ENCODE results near the gene RNF7. TPM values are rescaled to one million over a fixed set of nuclear protein-coding genes. Genes with fewer than 3 reads are reported as not detected.
A peak's percentile ranks its signal among the peaks of the same experiment; 100 is the strongest.
"Not testable (repeated sequence)": the region's sequence is repeated elsewhere in the genome, so short reads cannot be mapped to it uniquely, and the experiment has no call there.

Gene RNF7
- 100 to 1,000 TPM; 114 to 125 TPM for total RNA-seq
- long read RNA-seq, transcript RNF7-201 (3 exons, 2,763 nt) = major isoform, 84 of 103 reads
- long read RNA-seq, transcript RNF7-202 (3 exons, 805 nt) = minor isoform, 15 of 103 reads
- long read RNA-seq, partial matches to known transcripts = 2 of 103 reads
- long read RNA-seq, other reads (novel, unspliced or antisense) = 0 of 103 reads

DNA sequence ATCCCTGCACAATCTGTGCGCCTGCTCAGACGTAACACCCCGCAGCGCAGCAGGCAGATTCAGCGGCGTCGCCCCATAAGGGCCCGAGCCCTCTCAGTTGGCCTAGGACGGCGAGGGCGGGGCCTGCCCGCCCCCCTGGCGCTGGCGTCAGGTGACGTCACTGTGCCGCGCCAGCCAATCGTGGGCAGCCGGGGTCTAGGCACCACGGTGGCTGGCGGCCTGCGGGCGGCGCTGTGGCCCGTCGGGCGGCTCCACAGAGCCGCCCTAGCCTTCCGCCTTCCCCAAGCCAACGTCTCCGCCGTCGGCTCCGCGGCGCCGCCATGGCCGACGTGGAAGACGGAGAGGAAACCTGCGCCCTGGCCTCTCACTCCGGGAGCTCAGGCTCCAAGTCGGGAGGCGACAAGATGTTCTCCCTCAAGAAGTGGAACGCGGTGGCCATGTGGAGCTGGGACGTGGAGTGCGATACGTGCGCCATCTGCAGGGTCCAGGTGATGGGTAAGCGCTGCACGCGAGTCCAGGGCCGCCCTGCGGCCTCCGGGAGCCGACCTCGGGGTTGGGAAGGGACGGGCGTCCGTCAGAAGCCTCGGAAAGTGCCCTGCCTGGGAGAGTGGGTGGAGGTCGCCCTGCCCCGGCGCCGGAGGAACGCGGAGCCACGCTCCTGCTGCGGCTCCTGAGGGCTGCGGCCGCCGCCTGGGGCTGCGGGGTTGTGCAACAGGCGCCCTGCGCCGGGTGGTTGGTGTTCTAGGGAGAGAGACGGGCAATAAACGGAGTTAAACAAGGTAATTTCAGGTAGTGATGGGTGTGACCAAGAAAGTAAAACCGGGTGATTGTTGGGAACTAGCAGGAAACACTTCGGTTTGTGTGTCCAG is at the start of gene RNF7:
Gene RNF7, plus strand, starts transcription at position 277 of the 869 bp plus-strand sequence. Its CDS starts 44 bp downstream, at position 321.
- ATAC-seq = peak; percentile 80
- intact Hi-C loops (cut with DNase I, micrococcal nuclease) = loop anchor here in 1 of 2 donors (5.0 to 10.0 kb wide), 2 partner anchors 139 to 273 kb away; partner anchors contain the start of gene ATP1B3
- peak; percentile 95 to 96 for DNase-seq

DNA sequence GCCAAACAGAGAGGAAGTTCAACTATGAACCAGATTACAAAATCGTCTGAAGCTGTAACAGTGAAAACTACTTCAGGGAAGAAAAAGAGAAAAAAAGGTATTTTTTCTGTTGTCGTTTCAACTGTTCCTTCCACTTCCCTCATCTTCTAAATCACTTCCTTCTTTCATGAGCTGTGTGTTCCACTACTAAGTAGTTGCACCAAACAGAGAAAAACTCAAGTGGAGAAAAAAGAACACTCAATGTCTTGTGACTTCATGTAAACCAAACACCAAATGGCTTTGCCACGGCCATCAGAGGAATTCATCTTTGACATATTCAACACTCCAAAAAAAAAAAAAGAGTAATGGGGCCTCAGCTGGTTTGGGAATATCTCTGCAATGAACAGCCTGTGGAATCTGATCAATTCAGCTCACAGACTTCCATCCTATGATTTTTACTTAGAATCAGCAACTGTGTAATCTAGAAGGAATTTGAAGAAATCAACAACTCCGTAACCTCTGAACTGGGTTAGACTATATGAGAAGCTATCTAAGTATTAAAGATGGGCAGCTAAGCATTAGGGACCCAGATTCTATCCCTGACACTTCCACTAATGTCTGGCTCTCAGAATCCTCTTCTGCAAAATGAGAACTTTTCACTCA is 47.5 kb upstream of the RNF7 start:
- intact Hi-C loops (cut with DNase I, micrococcal nuclease) = no loop called here
- ATAC-seq = no peak
- no peak for DNase-seq

DNA sequence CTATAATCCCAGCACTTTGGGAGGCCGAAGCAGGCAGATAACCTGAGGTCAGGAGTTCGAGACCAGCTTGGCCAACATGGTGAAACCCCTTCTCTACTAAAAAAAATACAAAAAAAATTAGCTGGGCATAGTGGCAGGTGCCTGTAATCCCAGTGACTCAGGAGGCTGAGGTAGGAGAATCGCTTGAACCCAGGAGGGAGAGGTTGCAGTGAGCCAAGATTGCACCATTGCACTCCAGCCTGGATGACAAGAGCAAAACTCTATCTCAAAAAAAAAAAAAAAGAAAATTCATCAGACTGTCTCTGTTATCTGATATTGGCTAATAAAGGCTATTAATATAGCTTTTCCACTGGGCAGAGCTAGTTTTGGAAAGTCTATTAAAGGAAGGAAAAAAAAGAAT is 46.6 kb upstream of the RNF7 start:
- intact Hi-C loops (cut with DNase I, micrococcal nuclease); ATAC-seq: not testable (repeated sequence)

DNA sequence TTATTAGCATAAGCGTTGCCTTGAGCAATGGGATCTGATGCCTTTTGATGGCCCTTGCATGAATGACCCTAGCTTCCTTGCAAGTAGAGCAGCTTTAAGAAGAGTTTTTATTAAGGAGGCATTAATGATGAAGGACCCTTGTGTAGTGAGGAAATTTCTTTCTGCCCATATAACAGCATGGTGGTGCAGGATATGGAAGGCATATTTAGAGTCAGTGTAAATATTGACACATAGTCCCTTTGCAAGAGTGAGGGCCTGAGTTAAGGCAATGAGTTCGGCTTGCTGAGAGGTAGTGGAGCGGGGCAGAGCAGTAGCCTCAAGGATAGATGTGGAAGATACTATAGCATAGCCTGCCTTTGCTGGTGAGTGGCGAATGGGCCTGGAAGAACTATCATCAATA is 45.1 kb upstream of the RNF7 start:
- ATAC-seq; DNase-seq; intact Hi-C loops (cut with DNase I, micrococcal nuclease): not testable (repeated sequence)

More for the DNA sequence above, 46.6 kb upstream of the RNF7 start:
- not testable (repeated sequence) for DNase-seq

DNA sequence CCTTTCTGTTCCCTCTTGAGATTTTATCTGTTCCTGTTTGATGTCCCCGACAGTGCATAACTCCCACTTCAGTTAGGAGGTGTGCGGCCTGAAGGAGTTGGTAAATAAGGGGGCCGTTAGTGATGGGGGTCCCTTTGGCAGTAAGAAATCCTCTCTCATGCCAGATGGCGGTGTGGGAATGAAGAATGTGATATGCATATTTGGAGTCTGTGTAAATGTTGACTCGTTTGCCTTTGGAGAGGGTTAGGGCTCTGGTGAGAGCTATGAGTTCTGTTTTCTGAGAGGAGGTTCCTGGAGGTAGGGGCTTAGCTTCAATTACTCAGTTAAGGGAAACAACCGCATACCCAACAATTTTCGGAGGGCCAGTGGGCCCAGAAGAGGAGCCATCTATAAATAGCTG is 38.8 kb upstream of the RNF7 start:
- ATAC-seq = no peak
- intact Hi-C loops (cut with DNase I, micrococcal nuclease) = no loop called here
- DNase-seq = no peak

DNA sequence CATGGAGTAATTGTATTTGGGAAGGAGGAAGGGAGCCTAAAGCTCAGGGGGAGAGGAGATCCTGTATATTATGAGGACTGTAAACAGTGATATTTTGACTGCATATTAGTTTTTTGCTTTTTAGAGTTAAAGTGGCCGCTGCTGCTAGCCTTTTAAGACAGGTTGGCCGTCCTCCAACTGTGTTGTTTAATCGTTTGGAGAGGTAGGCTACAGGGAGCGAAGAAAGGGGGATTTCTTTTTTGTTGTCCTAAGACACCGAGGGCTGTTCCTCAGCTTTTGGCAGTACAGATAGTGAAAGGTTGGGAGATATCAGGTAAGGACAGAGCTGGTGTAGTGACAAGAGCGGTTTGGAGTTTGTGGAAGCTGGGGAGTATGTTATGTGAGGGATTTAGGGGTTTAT is 38.2 kb upstream of the RNF7 start:
- DNase-seq (no peak), ATAC-seq (no peak)
- intact Hi-C loops (cut with DNase I, micrococcal nuclease) = no loop called here

DNA sequence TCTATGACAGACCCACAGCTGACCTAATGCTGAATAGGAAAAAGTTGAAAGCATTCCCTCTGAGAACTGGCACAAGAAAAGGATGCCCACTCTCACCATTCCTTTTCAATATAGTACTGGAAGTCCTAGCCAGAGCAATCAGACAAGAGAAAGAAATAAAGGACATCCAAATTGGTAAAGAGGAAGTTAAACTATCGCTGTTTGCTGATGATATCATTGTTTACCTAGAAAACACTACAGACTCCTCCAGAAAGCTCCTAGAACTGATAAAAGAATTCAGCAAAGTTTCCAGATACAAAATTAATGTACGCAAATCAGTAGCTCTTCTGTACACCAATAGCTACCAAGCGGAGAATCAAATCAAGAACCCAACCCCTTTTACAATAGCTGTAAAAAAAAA is 34.7 kb upstream of the RNF7 start:
- intact Hi-C loops (cut with DNase I, micrococcal nuclease); DNase-seq; ATAC-seq: not testable (repeated sequence)

DNA sequence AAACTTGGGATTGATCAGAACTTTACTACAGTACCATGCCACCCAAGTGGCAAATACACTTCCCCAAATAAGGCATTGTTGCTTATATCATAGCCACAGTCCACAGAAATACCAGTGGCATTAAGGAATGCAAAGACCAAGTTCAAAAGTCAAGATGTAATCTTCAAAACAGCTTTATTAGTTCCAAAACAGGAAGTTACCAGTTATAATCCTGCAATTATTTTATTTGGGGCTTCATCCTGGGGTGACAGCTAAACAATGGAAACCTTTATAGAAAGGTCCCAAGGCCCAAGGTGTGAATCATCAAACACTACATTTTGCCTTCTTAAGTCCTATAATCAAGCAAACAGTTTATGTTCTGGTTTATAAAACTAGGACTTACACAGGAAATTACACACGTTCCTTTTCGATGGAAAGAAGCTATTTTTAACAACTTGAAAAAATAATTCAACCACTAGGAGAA is 30.3 kb upstream of the RNF7 start:
- intact Hi-C loops (cut with DNase I, micrococcal nuclease) = no loop called here
- no peak for ATAC-seq

DNA sequence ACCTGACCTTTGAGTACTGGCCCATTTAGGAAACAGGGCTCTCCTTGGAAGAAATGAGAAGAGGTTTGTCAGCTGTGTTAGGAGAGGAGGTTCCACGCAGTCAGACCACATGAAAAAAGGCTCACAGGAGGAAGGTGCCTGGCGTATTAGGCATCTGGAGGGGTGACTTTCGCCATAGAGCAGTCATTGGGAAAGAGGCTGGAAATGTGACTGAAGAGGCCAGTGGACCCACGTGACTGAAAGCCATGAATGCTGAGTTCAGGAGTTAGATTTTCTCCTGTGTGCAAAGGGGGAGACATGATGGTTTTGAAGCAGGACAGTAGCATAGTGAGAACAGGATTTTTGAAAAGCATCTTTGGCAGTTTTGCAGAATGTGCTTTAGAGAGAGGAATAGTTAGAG is 29.7 kb upstream of the RNF7 start:
- intact Hi-C loops (cut with DNase I, micrococcal nuclease) = no loop called here
- DNase-seq (no peak), ATAC-seq (no peak)

More for the DNA sequence above, 30.3 kb upstream of the RNF7 start:
- no peak for DNase-seq

DNA sequence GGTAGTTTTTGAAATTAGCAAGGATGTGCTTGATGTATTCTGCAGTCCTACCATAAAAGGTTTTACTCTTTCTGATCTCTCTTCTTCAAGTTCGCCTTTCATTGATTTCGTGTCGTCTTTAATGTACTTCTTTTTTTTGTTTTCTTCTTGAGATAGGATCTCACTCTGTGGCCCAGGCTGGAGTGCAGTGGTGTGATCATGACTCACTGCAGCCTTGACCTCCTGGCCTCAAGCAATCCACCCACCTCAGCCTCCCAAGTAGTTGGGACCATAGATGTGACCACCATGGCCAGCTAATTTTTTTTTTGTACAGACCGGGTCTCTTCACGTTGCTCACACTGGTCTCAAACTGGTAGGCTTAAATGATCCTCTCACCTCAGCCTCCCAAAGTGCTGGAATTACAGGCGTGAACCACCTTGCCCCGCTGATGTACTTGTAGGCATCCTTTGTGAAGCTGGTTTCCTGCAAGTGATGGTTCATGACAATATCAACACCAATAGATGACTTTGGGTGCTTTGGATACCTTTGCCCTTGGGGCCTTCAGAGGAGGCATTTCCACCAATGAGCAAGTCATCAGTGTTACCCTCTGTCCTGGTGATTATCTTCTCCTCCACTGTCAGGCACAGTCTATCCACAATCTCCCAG is 28.9 kb upstream of the RNF7 start:
- ATAC-seq (no peak), DNase-seq (no peak)
- intact Hi-C loops (cut with DNase I, micrococcal nuclease) = no loop called here

DNA sequence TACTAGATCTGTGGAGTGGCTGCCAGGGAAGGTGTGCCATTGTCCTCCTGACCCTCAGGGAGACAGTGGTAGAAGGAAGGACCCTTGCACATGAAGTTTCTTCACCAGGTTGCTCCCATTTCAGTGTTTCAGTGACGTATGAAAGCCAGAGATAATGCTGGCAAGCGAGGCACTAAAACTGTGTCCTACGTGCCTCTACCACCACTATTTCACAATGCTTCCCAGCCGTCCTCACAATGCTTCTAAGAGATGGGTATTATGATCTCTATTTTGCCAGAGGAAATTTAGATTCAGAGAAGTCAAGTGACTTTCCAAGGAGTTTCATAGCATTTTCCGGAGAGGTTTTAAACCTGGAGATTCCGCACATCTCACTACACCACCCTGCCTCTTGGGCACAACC is 28.0 kb upstream of the RNF7 start:
- intact Hi-C loops (cut with DNase I, micrococcal nuclease) = no loop called here
- no peak for DNase-seq
- no peak for ATAC-seq

DNA sequence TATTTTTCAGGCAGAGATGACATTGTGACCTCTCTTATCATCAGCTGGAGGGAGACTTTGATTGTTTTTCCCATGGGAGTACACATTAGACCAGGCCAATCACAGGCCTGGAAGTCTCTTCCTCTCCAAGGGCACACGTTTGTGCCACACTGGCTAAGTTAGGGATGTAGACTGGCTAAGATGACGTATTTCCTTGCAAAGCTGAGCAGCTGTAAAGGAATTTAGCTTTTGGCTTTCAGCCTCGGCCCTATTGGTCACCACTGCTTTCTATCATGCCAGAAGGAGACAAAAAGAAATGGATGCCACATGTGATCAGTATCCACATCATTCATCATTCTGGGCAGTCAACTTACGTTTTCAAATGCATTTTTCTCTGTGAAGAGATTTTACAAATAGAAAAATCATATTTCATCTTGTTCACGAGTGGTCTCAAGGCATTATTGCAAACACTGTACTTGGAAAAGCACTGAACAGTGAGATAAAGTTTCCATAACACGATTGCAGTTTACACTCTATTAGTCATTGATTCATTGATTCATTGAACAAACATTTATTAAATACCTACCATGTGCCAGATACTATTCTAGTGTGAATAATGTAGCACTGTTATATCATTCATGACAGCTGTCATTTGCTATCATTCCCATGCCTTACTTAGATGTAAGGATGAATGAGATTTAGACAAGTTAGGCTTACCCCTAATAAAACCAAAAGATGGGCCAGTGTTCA is 27.0 kb upstream of the RNF7 start:
- DNase-seq (no peak), ATAC-seq (no peak)
- intact Hi-C loops (cut with DNase I, micrococcal nuclease) = no loop called here

DNA sequence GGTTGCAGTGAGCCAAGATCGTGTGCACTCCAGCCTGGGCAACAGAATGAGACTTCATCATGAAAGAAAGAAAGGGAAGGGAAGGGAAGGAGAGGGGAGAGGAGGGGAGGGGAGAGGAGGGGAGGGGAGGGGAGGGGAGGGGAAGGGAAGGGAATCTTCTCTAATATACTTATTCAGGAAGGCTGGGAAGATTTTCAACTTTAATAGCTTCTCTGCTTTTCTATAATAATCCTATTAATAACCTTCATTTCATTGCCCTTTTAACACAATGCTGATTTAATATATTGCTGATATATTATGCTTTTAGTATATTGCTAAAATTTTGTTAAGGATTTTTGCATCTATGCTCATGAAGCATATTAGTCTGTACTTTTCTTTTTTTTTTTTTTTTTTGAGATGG is 23.4 kb upstream of the RNF7 start:
- DNase-seq (no peak), ATAC-seq (no peak)
- intact Hi-C loops (cut with DNase I, micrococcal nuclease) = no loop called here

DNA sequence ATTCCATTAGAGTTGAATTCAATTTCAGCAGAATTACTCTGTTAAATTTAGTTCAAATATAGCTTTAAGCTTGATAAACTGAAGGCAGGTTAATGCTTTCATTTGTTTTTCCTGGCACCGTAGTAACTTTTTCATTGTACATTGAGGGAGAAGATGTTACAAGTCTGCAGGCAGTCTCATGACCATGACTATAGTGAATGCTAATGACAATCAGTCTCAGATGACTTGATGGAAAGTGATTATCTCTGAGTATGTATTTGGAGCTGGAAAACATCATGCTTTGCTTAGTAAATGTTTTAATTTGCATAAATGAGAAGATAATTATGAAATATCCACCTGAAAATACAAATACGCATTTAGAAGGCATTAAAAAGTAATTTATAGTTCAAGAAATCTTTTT is 16.0 kb upstream of the RNF7 start:
- intact Hi-C loops (cut with DNase I, micrococcal nuclease) = no loop called here
- DNase-seq = no peak
- ATAC-seq = no peak

DNA sequence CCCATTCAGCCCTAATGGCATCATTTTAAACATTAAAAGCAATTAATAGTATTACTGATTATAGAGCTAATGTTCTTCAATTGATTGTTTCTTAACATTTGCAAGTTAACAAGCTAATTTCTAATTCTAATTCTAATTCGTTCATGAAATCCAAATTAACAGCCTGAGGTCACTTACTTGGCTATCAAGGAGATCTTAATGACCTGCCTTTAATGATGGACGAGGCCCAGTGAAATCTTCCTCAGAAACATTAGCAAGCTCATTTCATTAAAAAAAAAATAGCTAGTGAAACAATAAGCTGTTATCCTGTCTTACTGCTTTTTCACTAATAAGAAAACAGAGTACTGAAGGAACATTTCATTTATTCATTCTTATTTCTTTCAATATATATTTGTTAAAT is 15.4 kb upstream of the RNF7 start:
- ATAC-seq (no peak), DNase-seq (no peak)
- intact Hi-C loops (cut with DNase I, micrococcal nuclease) = no loop called here

DNA sequence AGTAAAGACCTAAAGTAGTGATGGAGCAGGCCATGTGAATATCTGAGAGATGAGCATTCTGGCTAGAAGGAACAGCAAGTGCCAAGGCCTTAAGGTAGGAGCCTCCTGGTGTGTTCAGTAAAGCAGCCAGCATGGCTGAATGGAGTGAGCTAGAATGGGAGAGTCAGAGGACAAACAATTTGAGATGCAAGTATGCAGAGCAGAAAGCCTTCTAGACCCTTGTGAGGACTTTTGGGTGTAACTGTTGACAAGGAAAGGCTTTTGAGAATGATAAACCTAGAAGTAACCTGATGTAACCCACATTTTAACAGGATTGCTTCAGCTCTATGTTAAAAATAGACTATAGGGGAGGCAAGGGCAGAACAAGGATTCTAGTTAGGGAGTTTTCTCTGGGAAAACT is 14.8 kb upstream of the RNF7 start:
- DNase-seq (no peak), ATAC-seq (no peak)
- intact Hi-C loops (cut with DNase I, micrococcal nuclease) = no loop called here

DNA sequence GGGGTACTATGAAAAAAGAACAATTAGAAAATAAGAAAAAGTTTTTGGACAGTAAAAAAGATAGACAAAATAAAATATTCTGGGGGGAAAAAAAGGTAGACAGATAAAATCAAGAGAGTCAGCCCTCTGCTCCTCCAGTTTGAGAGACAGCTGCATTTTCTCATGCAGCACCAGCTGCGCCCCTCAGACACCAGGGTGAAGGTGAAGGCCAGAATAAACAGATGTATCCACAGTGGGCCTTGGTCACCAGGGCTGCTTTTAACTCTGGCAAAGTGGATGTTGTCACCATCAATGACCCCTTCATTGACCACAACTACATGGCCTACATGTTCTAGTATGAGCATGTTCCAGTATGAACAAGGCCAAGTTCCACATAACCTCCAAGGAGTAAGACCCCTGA is 13.9 kb upstream of the RNF7 start:
- DNase-seq (no peak), ATAC-seq (no peak)
- intact Hi-C loops (cut with DNase I, micrococcal nuclease) = no loop called here

DNA sequence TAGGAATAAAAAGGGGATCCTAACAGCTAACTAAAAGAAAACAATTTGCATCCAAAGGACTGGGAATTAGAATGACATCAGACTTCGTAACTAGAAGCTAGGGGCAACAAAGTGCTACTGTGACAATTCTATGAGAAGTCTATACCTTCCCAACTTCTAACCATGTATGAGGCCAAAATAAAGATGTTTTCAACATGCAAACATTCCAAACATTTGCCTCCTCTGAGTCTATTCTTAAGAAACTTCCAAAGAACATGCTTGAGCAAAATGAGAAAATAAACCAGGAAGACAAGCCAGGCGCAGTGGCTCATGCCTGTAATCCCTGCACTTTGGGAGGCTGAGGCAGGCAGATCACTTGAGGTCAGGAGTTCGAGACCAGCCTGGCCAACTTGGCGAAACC is 13.1 kb upstream of the RNF7 start:
- DNase-seq = no peak

DNA sequence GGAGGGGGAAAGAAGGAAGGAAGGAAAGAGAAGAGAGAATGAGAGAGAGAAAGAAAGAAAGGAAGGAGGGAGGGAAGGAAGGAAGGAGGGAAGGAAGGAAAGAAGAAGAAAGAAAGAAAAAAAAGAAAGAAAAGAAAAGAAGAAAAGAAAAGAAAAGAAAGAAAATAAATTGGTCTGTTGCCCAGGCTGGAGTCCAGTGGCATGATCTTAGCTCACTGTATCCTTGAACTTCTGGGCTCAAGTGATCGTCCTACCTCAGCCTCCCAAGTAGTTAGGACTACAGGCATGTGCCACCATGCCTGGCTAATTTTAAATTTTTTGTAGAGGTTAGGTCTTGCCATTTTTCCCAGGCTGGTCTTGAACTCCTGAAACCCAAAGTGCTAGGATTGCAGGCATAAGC is 11.6 kb upstream of the RNF7 start:
- intact Hi-C loops (cut with DNase I, micrococcal nuclease) = no loop called here
- ATAC-seq (no peak), DNase-seq (no peak)

More for the DNA sequence above, 13.1 kb upstream of the RNF7 start:
- intact Hi-C loops (cut with DNase I, micrococcal nuclease) = no loop called here
- no peak for ATAC-seq
